Tibial nerve (tissue), 4 donors: ENCODE data around the gene HSF2.

Source experiments
- EP300 ChIP-seq, 2 donors: sonication (generic); formaldehyde crosslinking; IDR thresholded peaks; one replicate each; pipeline ENCODE4 v1.6.1; 2017; ENCODE audit warnings: antibody characterized with exemption in 2 of 2, mild to moderate bottlenecking in 1 of 2
- POLR2A ChIP-seq, 2 donors: fragments of 450-650 bp; IDR thresholded peaks; one replicate each; pipeline ENCODE4 v1.6.1; 2017; ENCODE audit warnings: antibody characterized with exemption in 2 of 2, mild to moderate bottlenecking in 2 of 2, moderate library complexity in 2 of 2
- TF ChIP-seq, protein P1 (sequence below), 5 experiments: fragments of 200-600 bp in 3 of 5; fragments of 450-650 bp in 2 of 5; sonication (generic) in 3 of 5; IDR thresholded peaks; one replicate each; pipeline ENCODE4 v1.5.1; 2016 to 2019; ENCODE audit warnings: antibody characterized with exemption in 5 of 5, mild to moderate bottlenecking in 3 of 5, moderate library complexity in 2 of 5

DNA sequence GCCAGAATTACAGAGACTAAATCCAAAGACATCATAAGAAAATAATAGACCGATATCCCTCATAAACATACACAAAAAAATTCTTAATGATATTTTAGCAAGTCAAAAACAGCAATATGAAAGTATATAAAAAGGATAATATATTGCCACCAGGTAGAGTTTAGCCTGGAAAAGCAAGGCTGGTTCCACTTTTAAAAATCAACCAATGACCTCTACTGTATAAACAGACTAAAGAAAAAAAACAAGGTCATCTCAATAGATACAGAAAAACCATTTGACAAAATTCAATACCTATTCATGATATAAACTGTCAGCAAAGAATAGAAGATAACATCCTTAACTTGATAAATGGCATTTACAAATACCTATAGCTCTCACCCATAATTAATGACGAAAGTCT lies 62.4 kb downstream of the HSF2 start:
- TF ChIP-seq, protein P1, sequence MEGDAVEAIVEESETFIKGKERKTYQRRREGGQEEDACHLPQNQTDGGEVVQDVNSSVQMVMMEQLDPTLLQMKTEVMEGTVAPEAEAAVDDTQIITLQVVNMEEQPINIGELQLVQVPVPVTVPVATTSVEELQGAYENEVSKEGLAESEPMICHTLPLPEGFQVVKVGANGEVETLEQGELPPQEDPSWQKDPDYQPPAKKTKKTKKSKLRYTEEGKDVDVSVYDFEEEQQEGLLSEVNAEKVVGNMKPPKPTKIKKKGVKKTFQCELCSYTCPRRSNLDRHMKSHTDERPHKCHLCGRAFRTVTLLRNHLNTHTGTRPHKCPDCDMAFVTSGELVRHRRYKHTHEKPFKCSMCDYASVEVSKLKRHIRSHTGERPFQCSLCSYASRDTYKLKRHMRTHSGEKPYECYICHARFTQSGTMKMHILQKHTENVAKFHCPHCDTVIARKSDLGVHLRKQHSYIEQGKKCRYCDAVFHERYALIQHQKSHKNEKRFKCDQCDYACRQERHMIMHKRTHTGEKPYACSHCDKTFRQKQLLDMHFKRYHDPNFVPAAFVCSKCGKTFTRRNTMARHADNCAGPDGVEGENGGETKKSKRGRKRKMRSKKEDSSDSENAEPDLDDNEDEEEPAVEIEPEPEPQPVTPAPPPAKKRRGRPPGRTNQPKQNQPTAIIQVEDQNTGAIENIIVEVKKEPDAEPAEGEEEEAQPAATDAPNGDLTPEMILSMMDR (IDR thresholded peaks at IDR 0.05) = no peak
- no peak for TF ChIP-seq POLR2A (IDR thresholded peaks at IDR 0.05)
- no peak for TF ChIP-seq EP300 (IDR thresholded peaks at IDR 0.05)
